ENCODE results near the gene MYADM. TPM values are rescaled to one million over a fixed set of nuclear protein-coding genes. Genes with fewer than 3 reads are reported as not detected.

The MYADM gene
- total RNA-seq, 1 experiment from 2014 or later = not detected

DNA sequence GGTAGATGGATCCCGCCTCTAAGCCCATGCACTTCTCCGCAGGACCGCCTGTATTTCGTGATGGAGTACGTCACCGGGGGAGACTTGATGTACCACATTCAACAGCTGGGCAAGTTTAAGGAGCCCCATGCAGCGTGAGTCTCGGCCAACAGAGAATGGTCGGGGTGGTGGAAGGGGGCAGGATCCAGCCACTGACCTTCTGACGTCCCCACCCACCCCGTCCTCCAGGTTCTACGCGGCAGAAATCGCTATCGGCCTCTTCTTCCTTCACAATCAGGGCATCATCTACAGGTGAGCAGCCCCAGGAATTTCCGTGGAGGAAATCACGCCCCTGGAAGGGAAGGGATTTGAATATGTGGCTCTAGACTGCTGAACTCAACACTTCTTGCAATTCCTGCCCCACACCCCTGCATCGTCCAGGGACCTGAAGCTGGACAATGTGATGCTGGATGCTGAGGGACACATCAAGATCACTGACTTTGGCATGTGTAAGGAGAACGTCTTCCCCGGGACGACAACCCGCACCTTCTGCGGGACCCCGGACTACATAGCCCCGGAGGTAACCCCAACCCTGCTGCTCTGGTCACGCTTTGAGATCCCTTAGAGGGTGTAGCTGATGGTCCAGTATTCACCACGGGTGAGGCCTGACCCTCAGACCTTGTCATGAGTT is 32.6 kb downstream of the MYADM start:
- DNase-seq = no peak
- H3K79me2 ChIP-seq (ENCODE audit: low read length) = no peaks in the 10 kb centered on the region
- no peak overlapping the region for H3K27ac ChIP-seq (ENCODE audit: low read length)
- no peak overlapping the region for H3K4me2 ChIP-seq (ENCODE audit: low read depth, low read length, poor library complexity, severe bottlenecking)
- no peaks in the 10 kb centered on the region for H3K27me3 ChIP-seq (ENCODE audit: low read length)
- H3K9ac ChIP-seq (ENCODE audit: low read length) = no peak overlapping the region
- no peaks in the 10 kb centered on the region for H3K36me3 ChIP-seq (ENCODE audit: insufficient read depth, low read length)
- H3K4me1 ChIP-seq (ENCODE audit: low read length) = no peaks in the 10 kb centered on the region
- H2AFZ ChIP-seq (ENCODE audit: low read length) = no peak overlapping the region
- H3K9me3 ChIP-seq (ENCODE audit: low read length) = no peaks in the 10 kb centered on the region
- no peak overlapping the region for H3K4me3 ChIP-seq (ENCODE audit: low read length)
- no peaks in the 10 kb centered on the region for H3K9me2 ChIP-seq (replicated peaks; ENCODE audit: insufficient read depth, low read length)
- no peaks in the 10 kb centered on the region for H4K20me1 ChIP-seq (ENCODE audit: insufficient read depth, low read depth, low read length)

DNA sequence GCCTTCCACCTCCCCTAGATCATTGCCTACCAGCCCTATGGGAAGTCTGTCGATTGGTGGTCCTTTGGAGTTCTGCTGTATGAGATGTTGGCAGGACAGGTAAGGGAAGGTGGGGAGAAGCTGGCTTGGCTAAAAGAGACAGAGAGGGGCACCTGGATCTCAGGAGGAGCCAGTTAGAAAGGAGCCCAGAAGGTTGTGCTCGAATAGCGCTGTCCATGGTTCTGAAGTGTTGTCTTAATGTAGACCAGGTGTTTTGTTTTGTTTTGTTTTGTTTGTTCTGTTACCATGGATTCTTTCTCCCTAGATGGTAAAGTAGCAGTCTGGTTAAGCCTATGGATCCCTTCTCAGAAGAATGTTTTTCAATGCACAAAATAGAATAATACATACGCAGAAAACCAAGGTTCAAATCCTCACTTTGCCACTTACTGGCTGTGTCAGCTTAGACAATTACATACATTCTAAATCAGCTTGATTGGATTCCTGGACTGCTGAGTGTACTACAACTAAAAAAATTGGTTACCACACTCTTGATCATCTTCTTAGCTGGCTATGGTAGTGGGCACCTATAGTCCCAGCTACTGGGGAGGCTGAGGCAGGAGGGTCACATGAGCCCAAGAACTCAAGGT is 35.5 kb downstream of the MYADM start:
- no peak overlapping the region for H3K4me3 ChIP-seq (ENCODE audit: low read length)

DNA sequence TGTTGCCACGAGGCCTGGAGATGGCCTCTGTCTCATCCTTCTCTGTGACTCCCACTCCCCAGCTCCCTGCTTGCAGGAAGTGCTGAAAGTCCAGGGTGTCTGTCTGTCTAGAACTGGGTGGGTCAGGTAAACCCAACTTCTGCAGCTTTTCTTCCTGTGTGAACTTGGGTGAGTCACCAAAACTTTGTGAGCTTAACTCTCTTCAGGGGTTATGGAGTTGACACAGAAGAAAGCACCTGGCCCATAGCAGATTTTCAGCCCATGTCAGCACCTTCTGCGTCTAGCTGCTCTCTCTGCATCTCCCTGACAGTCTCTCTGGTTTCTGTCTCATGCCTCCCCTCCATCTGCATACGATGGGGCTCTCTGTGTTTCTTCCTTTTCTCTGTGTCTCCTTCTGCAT is 37.2 kb downstream of the MYADM start:
- Histone ChIP-seq H3K36me3 (ENCODE audit: insufficient read depth, low read length) (no peaks in the 10 kb centered on the region), H3K9ac (ENCODE audit: low read length) (no peak overlapping the region), H4K20me1 (ENCODE audit: insufficient read depth, low read depth, low read length) (peaks cover 6% of the 10 kb centered on the region; the same call in 1 of the 2 replicates), H2AFZ (ENCODE audit: low read length) (no peak overlapping the region), H3K9me2 (replicated peaks; ENCODE audit: insufficient read depth, low read length) (no peaks in the 10 kb centered on the region), H3K9me3 (ENCODE audit: low read length) (no peaks in the 10 kb centered on the region), H3K27me3 (ENCODE audit: low read length) (no peaks in the 10 kb centered on the region), H3K4me3 (ENCODE audit: low read length) (no peak overlapping the region), H3K79me2 (ENCODE audit: low read length) (no peaks in the 10 kb centered on the region), H3K4me1 (ENCODE audit: low read length) (no peaks in the 10 kb centered on the region), H3K4me2 (ENCODE audit: low read depth, low read length, poor library complexity, severe bottlenecking) (no peak overlapping the region), H3K27ac (ENCODE audit: low read length) (no peak overlapping the region)
- peak; percentile 41 for DNase-seq

More for the DNA sequence above, 35.5 kb downstream of the MYADM start:
- no peaks in the 10 kb centered on the region for H3K79me2 ChIP-seq (ENCODE audit: low read length)
- no peaks in the 10 kb centered on the region for H3K9me2 ChIP-seq (replicated peaks; ENCODE audit: insufficient read depth, low read length)
- DNase-seq = peak; percentile 83
- no peak overlapping the region for H2AFZ ChIP-seq (ENCODE audit: low read length)
- H3K27ac ChIP-seq (ENCODE audit: low read length) = no peak overlapping the region
- no peaks in the 10 kb centered on the region for H3K9me3 ChIP-seq (ENCODE audit: low read length)
- H3K27me3 ChIP-seq (ENCODE audit: low read length) = no peaks in the 10 kb centered on the region
- no peaks in the 10 kb centered on the region for H3K36me3 ChIP-seq (ENCODE audit: insufficient read depth, low read length)
- no peak overlapping the region for H3K9ac ChIP-seq (ENCODE audit: low read length)
- H3K4me2 ChIP-seq (ENCODE audit: low read depth, low read length, poor library complexity, severe bottlenecking) = no peak overlapping the region
- H3K4me1 ChIP-seq (ENCODE audit: low read length) = no peaks in the 10 kb centered on the region
- H4K20me1 ChIP-seq (ENCODE audit: insufficient read depth, low read depth, low read length) = peaks cover 6% of the 10 kb centered on the region; the same call in 1 of the 2 replicates

DNA sequence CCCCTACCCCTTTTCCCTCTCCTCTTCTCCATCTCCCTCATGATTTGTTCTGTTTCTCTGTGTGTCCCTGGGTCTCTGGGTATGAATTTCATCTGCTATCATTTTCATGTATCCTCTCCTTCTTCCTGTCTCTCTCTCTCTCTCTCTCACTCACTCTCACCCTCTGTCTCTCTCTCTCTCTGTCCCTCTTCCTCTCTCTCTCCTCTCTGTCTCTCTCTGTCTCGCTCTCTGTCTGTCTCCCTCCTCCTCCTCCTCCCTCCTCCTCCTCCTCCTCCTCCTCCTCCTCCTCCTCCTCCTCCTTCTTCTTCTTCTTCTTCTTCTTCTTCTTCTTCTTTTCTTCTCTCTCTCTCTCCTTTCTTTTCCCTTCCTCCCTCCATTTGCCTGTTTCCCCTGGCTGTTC is 38.1 kb downstream of the MYADM start:
- Histone ChIP-seq H3K27ac (ENCODE audit: low read length) (no peak overlapping the region), H3K4me1 (ENCODE audit: low read length) (no peaks in the 10 kb centered on the region), H4K20me1 (ENCODE audit: insufficient read depth, low read depth, low read length) (peaks cover 6% of the 10 kb centered on the region; the same call in 1 of the 2 replicates), H3K79me2 (ENCODE audit: low read length) (no peaks in the 10 kb centered on the region), H3K27me3 (ENCODE audit: low read length) (no peaks in the 10 kb centered on the region), H3K4me3 (ENCODE audit: low read length) (no peak overlapping the region), H2AFZ (ENCODE audit: low read length) (no peak overlapping the region), H3K9ac (ENCODE audit: low read length) (no peak overlapping the region), H3K36me3 (ENCODE audit: insufficient read depth, low read length) (no peaks in the 10 kb centered on the region), H3K9me2 (replicated peaks; ENCODE audit: insufficient read depth, low read length) (no peaks in the 10 kb centered on the region), H3K4me2 (ENCODE audit: low read depth, low read length, poor library complexity, severe bottlenecking) (no peak overlapping the region), H3K9me3 (ENCODE audit: low read length) (no peaks in the 10 kb centered on the region)
- DNase-seq = peak; percentile 17

DNA sequence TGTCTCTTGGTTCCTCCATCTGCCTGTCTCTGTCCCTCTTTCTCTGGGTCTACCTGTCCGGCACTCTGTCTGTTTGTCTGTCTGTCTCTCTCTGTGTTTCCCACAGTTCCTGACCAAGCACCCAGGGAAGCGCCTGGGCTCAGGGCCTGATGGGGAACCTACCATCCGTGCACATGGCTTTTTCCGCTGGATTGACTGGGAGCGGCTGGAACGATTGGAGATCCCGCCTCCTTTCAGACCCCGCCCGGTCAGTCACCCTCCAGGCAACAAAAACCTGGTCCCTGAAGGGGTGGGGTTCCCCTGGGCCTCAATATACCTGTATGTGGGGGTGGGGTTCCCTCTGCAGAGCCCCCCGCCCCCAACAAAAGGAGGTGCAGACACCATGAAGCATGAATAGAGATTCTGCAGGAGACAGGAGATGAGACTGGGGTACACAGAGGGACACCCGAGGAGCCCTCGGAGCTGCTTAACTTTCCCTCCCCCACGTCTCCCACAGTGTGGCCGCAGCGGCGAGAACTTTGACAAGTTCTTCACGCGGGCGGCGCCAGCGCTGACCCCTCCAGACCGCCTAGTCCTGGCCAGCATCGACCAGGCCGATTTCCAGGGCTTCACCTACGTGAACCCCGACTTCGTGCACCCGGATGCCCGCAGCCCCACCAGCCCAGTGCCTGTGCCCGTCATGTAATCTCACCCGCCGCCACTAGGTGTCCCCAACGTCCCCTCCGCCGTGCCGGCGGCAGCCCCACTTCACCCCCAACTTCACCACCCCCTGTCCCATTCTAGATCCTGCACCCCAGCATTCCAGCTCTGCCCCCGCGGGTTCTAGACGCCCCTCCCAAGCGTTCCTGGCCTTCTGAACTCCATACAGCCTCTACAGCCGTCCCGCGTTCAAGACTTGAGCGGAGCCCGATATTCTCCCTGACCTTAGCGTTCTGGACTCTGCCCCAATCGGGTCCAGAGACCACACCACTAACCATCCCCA is 38.8 kb downstream of the MYADM start:
- Histone ChIP-seq H3K9ac (ENCODE audit: low read length) (no peak overlapping the region), H3K4me2 (ENCODE audit: low read depth, low read length, poor library complexity, severe bottlenecking) (no peak overlapping the region), H3K4me1 (ENCODE audit: low read length) (no peaks in the 10 kb centered on the region), H4K20me1 (ENCODE audit: insufficient read depth, low read depth, low read length) (peaks cover 6% of the 10 kb centered on the region; the same call in 1 of the 2 replicates), H2AFZ (ENCODE audit: low read length) (no peak overlapping the region), H3K9me3 (ENCODE audit: low read length) (no peaks in the 10 kb centered on the region), H3K36me3 (ENCODE audit: insufficient read depth, low read length) (no peaks in the 10 kb centered on the region), H3K4me3 (ENCODE audit: low read length) (no peak overlapping the region), H3K79me2 (ENCODE audit: low read length) (no peaks in the 10 kb centered on the region), H3K27ac (ENCODE audit: low read length) (no peak overlapping the region), H3K9me2 (replicated peaks; ENCODE audit: insufficient read depth, low read length) (no peaks in the 10 kb centered on the region), H3K27me3 (ENCODE audit: low read length) (no peaks in the 10 kb centered on the region)
- peak; percentile 88 for DNase-seq

DNA sequence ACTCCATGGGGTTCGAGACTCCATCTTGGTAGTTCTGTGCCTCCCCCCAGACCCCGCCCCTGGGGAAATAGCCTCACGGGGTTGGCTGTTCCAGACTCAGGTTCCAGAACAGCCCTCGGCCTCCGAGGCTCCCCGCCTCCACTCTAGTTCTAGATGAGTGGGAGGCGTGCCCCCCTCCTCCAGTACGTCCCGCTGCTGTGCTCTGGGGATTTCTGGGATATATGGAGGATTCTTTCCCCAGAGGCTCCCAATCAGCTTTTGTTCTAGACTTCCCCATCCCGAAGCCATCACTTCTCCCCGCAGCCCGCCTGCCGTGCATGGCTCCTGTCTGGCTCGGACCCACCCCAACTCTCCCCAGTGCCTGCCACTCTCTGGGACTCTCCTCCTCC is 39.5 kb downstream of the MYADM start:
- H3K36me3 ChIP-seq (ENCODE audit: insufficient read depth, low read length) = no peaks in the 10 kb centered on the region
- H3K4me1 ChIP-seq (ENCODE audit: low read length) = no peaks in the 10 kb centered on the region
- no peak overlapping the region for H3K27ac ChIP-seq (ENCODE audit: low read length)
- no peak overlapping the region for H3K4me2 ChIP-seq (ENCODE audit: low read depth, low read length, poor library complexity, severe bottlenecking)
- no peak for DNase-seq
- no peak overlapping the region for H3K4me3 ChIP-seq (ENCODE audit: low read length)
- H2AFZ ChIP-seq (ENCODE audit: low read length) = no peak overlapping the region
- no peaks in the 10 kb centered on the region for H3K9me2 ChIP-seq (replicated peaks; ENCODE audit: insufficient read depth, low read length)
- peaks cover 6% of the 10 kb centered on the region; the same call in 1 of the 2 replicates for H4K20me1 ChIP-seq (ENCODE audit: insufficient read depth, low read depth, low read length)
- no peaks in the 10 kb centered on the region for H3K79me2 ChIP-seq (ENCODE audit: low read length)
- H3K9me3 ChIP-seq (ENCODE audit: low read length) = no peaks in the 10 kb centered on the region
- no peaks in the 10 kb centered on the region for H3K27me3 ChIP-seq (ENCODE audit: low read length)
- H3K9ac ChIP-seq (ENCODE audit: low read length) = no peak overlapping the region

DNA sequence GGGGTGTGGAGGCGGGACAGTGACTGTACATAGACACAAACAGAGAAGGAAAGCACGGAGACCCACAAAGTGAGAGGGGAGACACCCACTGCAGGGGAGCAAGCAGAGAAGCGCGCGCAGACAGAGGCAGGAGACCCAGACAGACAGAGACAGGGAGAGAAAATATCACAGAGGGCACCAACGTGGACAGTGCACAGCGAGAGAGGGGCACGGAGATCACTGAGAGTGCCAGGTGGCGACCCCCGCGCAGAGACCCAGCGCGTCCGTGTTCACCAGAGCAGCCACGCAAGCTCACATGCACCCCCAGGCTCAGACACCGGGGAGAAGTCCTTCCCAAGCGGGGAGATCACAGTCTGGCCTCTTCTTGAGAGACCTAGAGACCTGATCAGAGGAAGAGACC is 40.0 kb downstream of the MYADM start:
- H2AFZ ChIP-seq (ENCODE audit: low read length) = no peak overlapping the region
- no peaks in the 10 kb centered on the region for H3K9me3 ChIP-seq (ENCODE audit: low read length)
- H3K4me2 ChIP-seq (ENCODE audit: low read depth, low read length, poor library complexity, severe bottlenecking) = no peak overlapping the region
- H3K27me3 ChIP-seq (ENCODE audit: low read length) = no peaks in the 10 kb centered on the region
- no peak overlapping the region for H3K4me3 ChIP-seq (ENCODE audit: low read length)
- H3K36me3 ChIP-seq (ENCODE audit: insufficient read depth, low read length) = no peaks in the 10 kb centered on the region
- no peaks in the 10 kb centered on the region for H3K9me2 ChIP-seq (replicated peaks; ENCODE audit: insufficient read depth, low read length)
- no peak overlapping the region for H3K27ac ChIP-seq (ENCODE audit: low read length)
- peak; percentile 37 for DNase-seq
- H3K79me2 ChIP-seq (ENCODE audit: low read length) = no peaks in the 10 kb centered on the region
- no peak overlapping the region for H3K9ac ChIP-seq (ENCODE audit: low read length)
- H4K20me1 ChIP-seq (ENCODE audit: insufficient read depth, low read depth, low read length) = peaks cover 6% of the 10 kb centered on the region; the same call in 1 of the 2 replicates
- no peaks in the 10 kb centered on the region for H3K4me1 ChIP-seq (ENCODE audit: low read length)

Data from Karpas-422 (cell line).